Mesenchymal stem cell (in vitro differentiated cells and primary cell): ENCODE measurements around the gene EN1.

Experiments
- DNase-seq: peaks from one replicate; pipeline ENCODE4 v3.0.0-alpha.2; 2013
- H2AFZ ChIP-seq: one replicate; pipeline ENCODE4 v1.6.1; 2013; ENCODE audit warnings: low read depth, mild to moderate bottlenecking, control low read depth, inconsistent platforms, low read length, moderate library complexity
- H2AK5ac ChIP-seq: 2 replicates; pipeline ENCODE4 v1.6.1; 2013; ENCODE audit warnings: low read length, moderate library complexity, mild to moderate bottlenecking, inconsistent platforms; ENCODE audit not compliant: severe bottlenecking
- H2BK120ac ChIP-seq: one replicate; pipeline ENCODE4 v1.6.1; 2013; ENCODE audit warnings: low read depth, mild to moderate bottlenecking, inconsistent platforms, low read length, moderate library complexity
- H2BK12ac ChIP-seq, 2 experiments: one replicate each; pipeline ENCODE4 v1.6.1; 2013; ENCODE audit warnings: inconsistent platforms in 2 of 2, low read length in 2 of 2, mild to moderate bottlenecking in 2 of 2, moderate library complexity in 2 of 2, control low read depth in 1 of 2
- H2BK15ac ChIP-seq: one replicate; pipeline ENCODE4 v1.6.1; 2013; ENCODE audit warnings: mild to moderate bottlenecking, low read depth, inconsistent platforms; ENCODE audit not compliant: poor library complexity, severe bottlenecking
- H2BK5ac ChIP-seq: 2 replicates; pipeline ENCODE4 v1.6.1; 2013; ENCODE audit warnings: low read depth, mild to moderate bottlenecking, low read length, control low read depth, inconsistent platforms; ENCODE audit not compliant: poor library complexity, severe bottlenecking
- H3K14ac ChIP-seq, 2 experiments: one replicate each; pipeline ENCODE4 v1.6.1; 2013; ENCODE audit warnings: inconsistent platforms in 2 of 2, low read length in 2 of 2, control low read depth in 1 of 2, mild to moderate bottlenecking in 1 of 2, moderate library complexity in 1 of 2
- H3K18ac ChIP-seq, 2 experiments: one replicate each; pipeline ENCODE4 v1.6.1; 2013; ENCODE audit warnings: inconsistent platforms in 2 of 2, low read length in 2 of 2, control low read depth in 1 of 2, low read depth in 1 of 2, mild to moderate bottlenecking in 1 of 2
- H3K23ac ChIP-seq, 2 experiments: one replicate each; pipeline ENCODE4 v1.6.1; 2013; ENCODE audit warnings: inconsistent platforms in 2 of 2, low read length in 2 of 2, mild to moderate bottlenecking in 2 of 2, moderate library complexity in 2 of 2, control low read depth in 1 of 2
- H3K27ac ChIP-seq: 2 replicates; pipeline ENCODE4 v1.5.1; 2013; ENCODE audit warnings: mild to moderate bottlenecking, moderate library complexity, low read length, control low read depth, inconsistent platforms; ENCODE audit not compliant: poor library complexity, severe bottlenecking
- H3K27me3 ChIP-seq, 2 experiments: 2 replicates each; pipeline versions ENCODE4 v1.6.1 to v1.7.0; 2013; ENCODE audit warnings: low read length in 2 of 2, mild to moderate bottlenecking in 2 of 2, moderate library complexity in 2 of 2, control low read depth in 1 of 2, inconsistent platforms in 1 of 2; ENCODE audit not compliant: control insufficient read depth in 1 of 2, insufficient read depth in 1 of 2
- H3K36me3 ChIP-seq, 2 experiments: 2 replicates each; pipeline versions ENCODE4 v1.6.1 to v1.7.0; 2013; ENCODE audit warnings: low read length in 2 of 2, control low read depth in 1 of 2, inconsistent platforms in 1 of 2, low read depth in 1 of 2, mild to moderate bottlenecking in 1 of 2; ENCODE audit not compliant: insufficient read depth in 2 of 2, control insufficient read depth in 1 of 2
- H3K4ac ChIP-seq, 2 experiments: one replicate each; pipeline ENCODE4 v1.6.1; 2013; ENCODE audit warnings: inconsistent platforms in 2 of 2, low read length in 2 of 2, mild to moderate bottlenecking in 2 of 2, moderate library complexity in 2 of 2, control low read depth in 1 of 2, low read depth in 1 of 2
- H3K4me1 ChIP-seq: 2 replicates; pipeline ENCODE4 v1.6.1; 2013; ENCODE audit warnings: low read depth, low read length, control low read depth; ENCODE audit not compliant: control insufficient read depth, insufficient read depth
- H3K4me2 ChIP-seq: 2 replicates; pipeline ENCODE4 v1.6.1; 2013; ENCODE audit warnings: low read length, mild to moderate bottlenecking, inconsistent platforms; ENCODE audit not compliant: poor library complexity, severe bottlenecking
- H3K4me3 ChIP-seq, 2 experiments: 2 replicates each; pipeline versions ENCODE4 v1.5.1 to v1.7.0; 2013; ENCODE audit warnings: low read length in 2 of 2, mild to moderate bottlenecking in 2 of 2, control low read depth in 1 of 2, low read depth in 1 of 2; ENCODE audit not compliant: insufficient read depth in 1 of 2
- H3K79me1 ChIP-seq: replicated peaks from 2 replicates; pipeline ENCODE4 v1.6.1; 2013; ENCODE audit warnings: mild to moderate bottlenecking, control low read depth, low read length, inconsistent platforms; ENCODE audit not compliant: poor library complexity, severe bottlenecking
- H3K9ac ChIP-seq: 2 replicates; pipeline ENCODE4 v1.7.0; 2013; ENCODE audit warnings: mild to moderate bottlenecking, low read length, moderate library complexity
- H3K9me3 ChIP-seq: 2 replicates; pipeline ENCODE4 v1.7.0; 2013; ENCODE audit warnings: mild to moderate bottlenecking, low read length; ENCODE audit not compliant: control insufficient read depth
- H4K8ac ChIP-seq: one replicate; pipeline ENCODE4 v1.6.1; 2013; ENCODE audit warnings: inconsistent platforms, mild to moderate bottlenecking, low read length, moderate library complexity
- H4K91ac ChIP-seq: one replicate; pipeline ENCODE4 v1.6.1; 2013; ENCODE audit warnings: mild to moderate bottlenecking, low read length, inconsistent platforms
- WGBS: methylation state at CpG from one replicate; pipeline ENCODE4 v1.1.7; 2013; ENCODE audit warnings: mixed read lengths; 5-methylcytosine and 5-hydroxymethylcytosine counted together

EN1 gene

DNA sequence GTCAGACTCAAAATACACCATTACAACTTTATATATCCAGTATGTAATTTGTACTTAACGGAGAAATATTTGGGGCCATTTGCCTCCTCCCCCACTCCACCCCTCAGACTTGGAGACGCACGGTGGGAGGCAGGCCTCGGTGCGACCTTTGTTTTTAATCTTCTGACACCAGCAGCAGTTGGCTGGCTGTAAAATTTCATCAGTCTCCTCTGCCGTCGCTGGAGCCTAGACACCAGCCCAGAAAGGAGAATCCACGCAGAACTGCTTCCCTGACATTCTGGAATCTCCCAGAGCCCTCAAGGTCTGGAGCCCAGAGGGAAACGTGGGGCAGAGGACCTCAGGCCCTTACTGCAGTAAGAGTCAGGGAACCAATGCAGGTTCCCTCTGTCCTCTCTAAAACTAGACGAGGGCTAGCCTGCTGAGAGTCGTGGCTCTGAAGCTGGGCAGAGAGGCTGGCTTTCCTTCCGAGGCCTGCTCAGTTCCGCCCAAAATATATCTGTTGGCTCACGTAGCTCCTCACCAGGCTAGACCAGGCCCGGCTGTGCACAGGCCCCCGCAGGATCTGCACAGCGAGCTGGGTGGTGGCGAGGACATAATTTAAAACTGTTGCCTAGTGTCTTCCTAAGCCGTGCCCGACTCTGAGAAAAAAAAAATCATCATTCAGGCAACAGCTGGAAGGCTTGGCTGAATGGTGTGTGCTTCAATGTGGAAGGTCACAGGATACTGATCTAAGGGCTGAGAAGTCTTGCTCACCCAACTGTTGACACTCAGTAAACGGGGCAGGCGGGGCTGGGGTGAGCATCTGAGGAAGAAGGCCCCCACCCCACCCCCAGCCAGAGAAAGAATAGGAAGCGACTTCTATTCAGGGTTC is 40.4 kb downstream of the EN1 start:
- no peaks in the 10 kb centered on the region for H3K36me3 ChIP-seq
- no peaks in the 10 kb centered on the region for H3K4me1 ChIP-seq
- no peak overlapping the region for H3K4me3 ChIP-seq
- H3K23ac ChIP-seq, result no peak overlapping the region
- no peak overlapping the region for H2AK5ac ChIP-seq
- H3K79me1 ChIP-seq, result no peaks in the 10 kb centered on the region
- no peaks in the 10 kb centered on the region for H3K9me3 ChIP-seq
- H2BK120ac ChIP-seq, result no peak overlapping the region
- H2BK15ac ChIP-seq, result no peak overlapping the region
- H3K18ac ChIP-seq, result no peak overlapping the region
- no peak overlapping the region for H3K4ac ChIP-seq
- H4K91ac ChIP-seq, result no peak overlapping the region
- 42% methylated on average over 22 of the region's 23 CpGs for WGBS
- no peak overlapping the region for H2BK12ac ChIP-seq
- H3K9ac ChIP-seq, result no peak overlapping the region
- H3K4me2 ChIP-seq, result no peak overlapping the region
- H3K14ac ChIP-seq, result no peak overlapping the region
- H3K27me3 ChIP-seq, result no peaks in the 10 kb centered on the region
- H2AFZ ChIP-seq, result no peak overlapping the region
- no peak overlapping the region for H4K8ac ChIP-seq
- no peak overlapping the region for H2BK5ac ChIP-seq
- no peak for DNase-seq
- no peak overlapping the region for H3K27ac ChIP-seq

DNA sequence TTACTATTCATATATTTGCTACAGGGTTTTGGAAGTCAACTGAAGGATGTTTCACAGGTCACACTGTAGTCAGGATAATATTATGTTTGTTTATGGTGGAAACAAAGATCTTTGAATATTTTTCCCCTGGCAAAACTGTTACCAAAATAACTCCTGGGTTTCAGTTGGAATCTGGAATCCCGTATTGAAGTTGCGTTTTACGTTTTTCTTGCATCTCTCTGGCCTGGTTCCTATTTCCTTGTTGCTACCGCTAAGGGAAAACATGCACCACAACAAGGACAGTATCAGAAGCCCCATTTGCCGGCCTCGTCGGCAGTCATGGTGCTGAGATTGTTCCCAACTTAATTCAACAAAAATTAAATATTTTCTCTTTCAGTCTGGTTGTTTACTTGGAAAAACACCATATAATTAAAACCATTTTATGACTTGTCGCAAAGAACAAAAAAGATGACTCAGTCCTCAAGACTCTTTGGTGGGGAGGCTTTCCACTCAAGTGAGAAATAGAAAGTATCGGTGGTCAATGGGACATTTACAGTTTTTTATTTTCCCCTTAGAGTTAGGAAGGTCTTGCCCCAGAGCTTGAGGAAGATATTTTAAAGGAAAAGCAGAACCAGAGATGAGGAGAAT is 42.3 kb downstream of the EN1 start:
- Histone ChIP-seq H3K36me3 (no peaks in the 10 kb centered on the region), H2AK5ac (no peak overlapping the region), H2AFZ (no peak overlapping the region), H3K4ac (no peak overlapping the region), H2BK12ac (no peak overlapping the region), H3K9me3 (no peaks in the 10 kb centered on the region), H3K27me3 (no peaks in the 10 kb centered on the region), H3K4me1 (no peaks in the 10 kb centered on the region), H3K9ac (peak overlapping the region; percentile 70), H2BK5ac (no peak overlapping the region), H2BK120ac (no peak overlapping the region), H3K4me3 (peak overlapping the region in 1 of 2 experiments; percentile 6), H3K23ac (no peak overlapping the region), H3K4me2 (no peak overlapping the region), H3K18ac (no peak overlapping the region), H3K14ac (no peak overlapping the region), H4K8ac (no peak overlapping the region), H3K79me1 (no peaks in the 10 kb centered on the region), H2BK15ac (no peak overlapping the region), H4K91ac (no peak overlapping the region), H3K27ac (no peak overlapping the region)
- DNase-seq, result no peak
- 73% methylated on average over 9 of the region's 9 CpGs for WGBS

DNA sequence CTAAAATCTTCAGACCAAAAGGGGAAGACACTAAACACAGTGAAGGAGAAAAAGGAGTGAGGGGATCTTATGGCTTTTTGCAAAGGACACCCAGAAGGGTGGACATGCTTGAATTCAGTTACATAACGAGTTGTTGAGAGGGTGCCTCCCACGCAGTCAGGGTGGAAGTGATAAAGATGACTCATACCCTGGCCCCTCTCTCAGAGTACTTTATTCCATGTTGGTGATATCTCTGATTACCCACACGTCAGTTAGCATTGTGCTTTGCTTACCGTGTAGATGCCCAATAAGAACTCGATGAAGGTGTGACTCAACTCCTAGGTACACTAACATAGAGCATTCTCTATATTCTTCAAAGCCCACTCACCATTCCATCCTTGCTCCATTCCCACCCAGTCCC is 44.4 kb downstream of the EN1 start:
- H3K79me1 ChIP-seq, result no peaks in the 10 kb centered on the region
- H3K4me3 ChIP-seq, result no peak overlapping the region
- no peak overlapping the region for H2AK5ac ChIP-seq
- no peak overlapping the region for H3K27ac ChIP-seq
- H3K18ac ChIP-seq, result no peak overlapping the region
- no peak overlapping the region for H2BK5ac ChIP-seq
- H3K4ac ChIP-seq, result no peak overlapping the region
- 68% methylated on average over 5 of the region's 5 CpGs for WGBS
- no peaks in the 10 kb centered on the region for H3K36me3 ChIP-seq
- no peak overlapping the region for H3K4me2 ChIP-seq
- no peak overlapping the region for H2BK120ac ChIP-seq
- H3K9me3 ChIP-seq, result no peaks in the 10 kb centered on the region
- no peak overlapping the region for H2BK15ac ChIP-seq
- no peak overlapping the region for H3K14ac ChIP-seq
- H3K4me1 ChIP-seq, result no peaks in the 10 kb centered on the region
- H3K27me3 ChIP-seq, result no peaks in the 10 kb centered on the region
- DNase-seq, result no peak
- H3K23ac ChIP-seq, result no peak overlapping the region
- no peak overlapping the region for H3K9ac ChIP-seq
- H2BK12ac ChIP-seq, result no peak overlapping the region
- no peak overlapping the region for H4K8ac ChIP-seq
- H2AFZ ChIP-seq, result no peak overlapping the region
- H4K91ac ChIP-seq, result no peak overlapping the region

DNA sequence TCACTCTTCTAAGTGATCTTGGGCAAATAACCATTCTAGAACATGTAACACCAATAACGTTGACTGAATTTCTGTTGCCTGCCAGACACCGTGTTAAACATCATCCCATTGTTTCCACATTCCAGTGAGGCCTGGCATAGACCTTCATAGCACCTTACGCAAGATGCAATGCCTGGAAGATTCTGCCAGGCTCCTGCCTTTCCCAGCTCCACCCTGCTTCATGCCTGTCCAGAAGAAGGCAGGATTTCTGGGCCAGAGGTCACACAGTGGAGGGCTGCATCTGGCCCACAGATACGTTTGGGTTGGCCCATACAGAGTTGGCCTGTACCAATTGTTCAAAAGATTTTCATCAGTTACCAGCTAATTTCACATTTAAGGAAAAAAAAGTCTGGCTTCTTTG is 46.3 kb downstream of the EN1 start:
- 67% methylated on average over 4 of the region's 4 CpGs for WGBS
- Histone ChIP-seq H3K14ac (no peak overlapping the region), H3K27me3 (no peaks in the 10 kb centered on the region)

More for the DNA sequence above, 46.3 kb downstream of the EN1 start:
- Histone ChIP-seq H2AFZ (no peak overlapping the region), H3K4me2 (no peak overlapping the region), H2BK12ac (no peak overlapping the region), H2BK5ac (no peak overlapping the region), H2BK120ac (no peak overlapping the region), H3K9ac (no peak overlapping the region), H3K23ac (no peak overlapping the region), H3K4me3 (no peak overlapping the region), H4K8ac (no peak overlapping the region), H3K79me1 (no peaks in the 10 kb centered on the region), H3K18ac (no peak overlapping the region), H3K27ac (no peak overlapping the region), H3K9me3 (no peaks in the 10 kb centered on the region), H4K91ac (no peak overlapping the region), H3K4ac (no peak overlapping the region), H2BK15ac (no peak overlapping the region), H3K36me3 (no peaks in the 10 kb centered on the region), H2AK5ac (no peak overlapping the region), H3K4me1 (no peaks in the 10 kb centered on the region)
- DNase-seq, result no peak
